CD4-positive, alpha-beta T cell (primary cell): ENCODE measurements around the gene SRPK1. TPM values are rescaled to one million over a fixed set of nuclear protein-coding genes. Genes with fewer than 3 reads are reported as not detected.

Experiments used
- ATAC-seq: fragments of 200-7000 bp; cut with Tn5 transposase; one replicate; pipeline ENCODE4 v1.10.0; 2022; ENCODE audit warnings: mild to moderate bottlenecking; ENCODE audit not compliant: poor library complexity
- CTCF ChIA-PET: fragments of 350-600 bp; sonication (Branson Sonifier 250); formaldehyde crosslinking; loops from one replicate; lab custom pipeline; 2021; ENCODE audit warnings: antibody characterized with exemption, inconsistent platforms; lab: Charles Lee
- POLR2A ChIA-PET: fragments of 350-600 bp; sonication (Branson Sonifier 250); formaldehyde crosslinking; loops from one replicate; lab custom pipeline; 2021; ENCODE audit warnings: antibody characterized with exemption, inconsistent platforms; lab: Charles Lee
- DNase-seq, 14 experiments: peaks; one replicate each; pipeline ENCODE4 v3.0.0-alpha.2; 2013 to 2020; ENCODE audit warnings: mixed read lengths in 2 of 14
- H3K27ac ChIP-seq, 2 donors: one replicate each; pipeline versions ENCODE4 v1.5.1 to v1.7.0; 2013; ENCODE audit warnings: low read length in 2 of 2, low read depth in 1 of 2, mild to moderate bottlenecking in 1 of 2
- H3K27me3 ChIP-seq, 2 experiments: 1 replicate in 1 of 2; 2 replicates in 1 of 2; pipeline versions ENCODE4 v1.6.1 to v1.7.0; 2013; ENCODE audit warnings: low read length in 2 of 2, control low read depth in 1 of 2, mild to moderate bottlenecking in 1 of 2, moderate library complexity in 1 of 2; ENCODE audit not compliant: insufficient read depth in 2 of 2, control insufficient read depth in 1 of 2
- H3K36me3 ChIP-seq: one replicate; pipeline ENCODE4 v1.6.1; 2013; ENCODE audit warnings: low read length, control low read depth; ENCODE audit not compliant: insufficient read depth
- H3K4me1 ChIP-seq: one replicate; pipeline ENCODE4 v1.6.1; 2013; ENCODE audit warnings: low read length, control low read depth; ENCODE audit not compliant: insufficient read depth
- H3K4me3 ChIP-seq: one replicate; pipeline ENCODE4 v1.5.1; 2013; ENCODE audit warnings: mild to moderate bottlenecking, low read length, moderate library complexity
- H3K9me3 ChIP-seq, 2 experiments: 1 replicate in 1 of 2; 2 replicates in 1 of 2; pipeline versions ENCODE4 v1.6.1 to v1.7.0; 2013; ENCODE audit warnings: low read length in 2 of 2, mild to moderate bottlenecking in 2 of 2, control low read depth in 1 of 2, moderate library complexity in 1 of 2; ENCODE audit not compliant: control insufficient read depth in 1 of 2, insufficient read depth in 1 of 2
- H3K27ac Mint-ChIP-seq: one replicate; pipeline ENCODE4 v1.8.0; 2020; ENCODE audit warnings: mixed read lengths
- H3K27me3 Mint-ChIP-seq: one replicate; pipeline ENCODE4 v1.8.0; 2021; ENCODE audit warnings: mixed read lengths
- H3K36me3 Mint-ChIP-seq: one replicate; pipeline ENCODE4 v1.8.0; 2021; ENCODE audit warnings: low read depth, mixed read lengths
- H3K4me1 Mint-ChIP-seq: one replicate; pipeline ENCODE4 v1.8.0; 2021; ENCODE audit warnings: low read depth, mixed read lengths
- H3K4me3 Mint-ChIP-seq: one replicate; pipeline ENCODE4 v1.8.0; 2020; ENCODE audit warnings: mild to moderate bottlenecking, mixed read lengths
- H3K9me3 Mint-ChIP-seq: one replicate; pipeline ENCODE4 v1.8.0; 2020; ENCODE audit warnings: mixed read lengths
- CTCF ChIP-seq: fragments of 200-600 bp; IDR thresholded peaks from one replicate; pipeline ENCODE4 v1.8.0; 2022; ENCODE audit warnings: antibody characterized with exemption, mild to moderate bottlenecking
- intact Hi-C, 2 experiments: fragments of 100-400 bp; cut with DNase I in 1 of 2; cut with micrococcal nuclease in 1 of 2; formaldehyde crosslinking; loops; one replicate each; pipeline versions ENCODE4 v1.15.1 to v1.9.0; 2023 to 2025; cut with DNase I, micrococcal nuclease
- total RNA-seq, 174 experiments: library from RNA in 2 of 174; stranded (reverse) in 2 of 174; gene quantifications; one replicate each; pipeline ENCODE4 v1.2.3 and lab custom pipeline; 2021 to 2026

The SRPK1 gene
- total RNA-seq, 2 experiments from 2014 or later: 23.0 to 29.1 TPM

- no peak overlapping the region for H3K27ac ChIP-seq
- ChIA-PET CTCF (no interaction called here), POLR2A (no interaction called here)
- Mint-ChIP-seq H3K4me1 (no peaks in the 10 kb centered on the region), H3K27ac (no peak overlapping the region), H3K9me3 (no peaks in the 10 kb centered on the region), H3K36me3 (no peaks in the 10 kb centered on the region), H3K27me3 (peaks cover 36% of the 10 kb centered on the region), H3K4me3 (no peak overlapping the region)
- DNase-seq (no peak), ATAC-seq (no peak)
- H3K4me1 ChIP-seq: peaks cover 11% of the 10 kb centered on the region
- H3K36me3 ChIP-seq: no peaks in the 10 kb centered on the region
- TF ChIP-seq CTCF: no peak
- peaks cover 15 to 25% of the 10 kb centered on the region in 2 experiments for H3K27me3 ChIP-seq
- intact Hi-C loops: no loop called here
- H3K4me3 ChIP-seq: no peak overlapping the region
- H3K9me3 ChIP-seq: peaks cover 0 to 14% of the 10 kb centered on the region in 2 experiments
Observed at GRCh38 chr6:35809809-35810208, 111.1 kb downstream of the SRPK1 start.

- peaks cover 39% of the 10 kb centered on the region for H3K27me3 Mint-ChIP-seq
Observed at GRCh38 chr6:35808688-35809087, 112.2 kb downstream of the SRPK1 start.

GRCh38 chr6:35804996-35805736 is 115.7 kb downstream of the SRPK1 start, which contains the start of gene LHFPL5:
TSS of gene LHFPL5 (plus strand) at chr6:35805352. CDS start at chr6:35805671, 319 bp downstream.
- Mint-ChIP-seq H3K27me3 (peaks cover 44% of the 10 kb centered on the region), H3K9me3 (no peaks in the 10 kb centered on the region), H3K4me1 (no peaks in the 10 kb centered on the region), H3K4me3 (no peak within 1 kb of the TSS), H3K36me3 (no peaks in the 10 kb centered on the region), H3K27ac (no peak within 1 kb of the TSS)
- ATAC-seq (peak; percentile 92), DNase-seq (peak; percentile 11 to 66 (median 34))
- H3K4me3 ChIP-seq: no peak within 1 kb of the TSS
- TF ChIP-seq CTCF: no peak
- H3K27ac ChIP-seq: no peak within 1 kb of the TSS
- H3K27me3 ChIP-seq: peaks cover 15 to 25% of the 10 kb centered on the region in 2 experiments
- peaks cover 8% of the 10 kb centered on the region for H3K4me1 ChIP-seq
- intact Hi-C loops: no loop called here
- ChIA-PET POLR2A (no interaction called here), CTCF (no interaction called here)
- no peaks in the 10 kb centered on the region for H3K36me3 ChIP-seq
- H3K9me3 ChIP-seq: peaks cover 0 to 10% of the 10 kb centered on the region in 2 experiments

More at GRCh38 chr6:35808688-35809087, 112.2 kb downstream of the SRPK1 start:
- DNase-seq (no peak), ATAC-seq (no peak)
- Mint-ChIP-seq H3K36me3 (no peaks in the 10 kb centered on the region), H3K4me1 (no peaks in the 10 kb centered on the region), H3K9me3 (no peaks in the 10 kb centered on the region), H3K27ac (no peak overlapping the region), H3K4me3 (no peak overlapping the region)
- Histone ChIP-seq H3K4me1 (peaks cover 11% of the 10 kb centered on the region), H3K36me3 (no peaks in the 10 kb centered on the region), H3K4me3 (no peak overlapping the region), H3K27me3 (peaks cover 15 to 25% of the 10 kb centered on the region in 2 experiments), H3K27ac (no peak overlapping the region), H3K9me3 (peaks cover 0 to 10% of the 10 kb centered on the region in 2 experiments)
- intact Hi-C loops: no loop called here
- no peak for TF ChIP-seq CTCF
- POLR2A ChIA-PET: no interaction called here
- CTCF ChIA-PET: no interaction called here
